LNCaP clone FGC (cell line): ENCODE measurements around the gene ZNF45.

Experiments used
- DNase-seq: peaks from one replicate; pipeline ENCODE4 v3.0.0-alpha.2; 2011; ENCODE audit warnings: low read depth
- H3K4me3 ChIP-seq: 2 replicates; pipeline ENCODE4 v1.5.1; 2011; ENCODE audit warnings: mild to moderate bottlenecking, low read depth, low read length, control low read depth
- TF ChIP-seq, protein P1 (sequence below): IDR thresholded peaks from 2 replicates; pipeline ENCODE4 v1.5.1; 2012; ENCODE audit warnings: mild to moderate bottlenecking; ENCODE audit not compliant: control insufficient read depth, insufficient read depth; ENCODE audit errors: extremely low read depth

The ZNF45 gene

DNA sequence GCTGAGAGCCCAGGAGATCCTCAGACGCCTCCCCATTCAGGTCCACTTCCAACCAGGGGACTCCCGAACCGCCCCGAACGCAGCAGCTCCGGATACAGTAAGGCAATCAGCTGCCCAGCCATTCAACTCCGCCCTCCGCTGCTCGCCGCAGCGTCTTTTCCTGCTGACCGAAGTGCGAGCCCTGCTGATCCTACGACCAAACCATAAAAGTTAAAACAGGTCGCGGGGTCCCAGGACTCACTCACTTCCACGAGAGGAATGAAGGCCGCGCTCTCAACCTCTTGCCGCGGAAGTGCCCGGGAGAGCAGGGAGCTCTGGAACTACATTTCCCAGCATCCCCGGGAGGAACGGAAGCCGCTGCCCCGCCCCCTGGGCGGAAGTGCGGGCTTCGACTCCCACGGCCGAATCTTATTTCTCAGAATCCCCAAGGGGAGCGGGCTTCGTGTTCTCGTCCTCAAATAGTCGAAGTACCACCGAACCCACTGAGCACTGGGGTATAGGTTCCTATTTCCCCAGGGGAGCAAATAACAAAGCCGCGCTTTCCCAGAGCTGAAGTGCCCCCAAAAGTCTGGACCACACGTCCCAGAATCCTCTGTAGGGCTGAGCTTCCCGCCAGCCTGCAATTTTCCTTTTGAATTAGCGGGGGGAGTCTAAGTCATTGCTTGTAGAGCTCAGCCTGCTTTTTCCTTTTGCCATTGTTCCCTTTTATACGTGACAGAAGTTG, at the start of gene ZNF45:
TSS of gene ZNF45 (minus strand) at position 298 of the 724 bp plus-strand sequence. CDS start 13,097 bp downstream, outside the sequence.
- DNase-seq: peak; percentile 54
- TF ChIP-seq, protein P1, sequence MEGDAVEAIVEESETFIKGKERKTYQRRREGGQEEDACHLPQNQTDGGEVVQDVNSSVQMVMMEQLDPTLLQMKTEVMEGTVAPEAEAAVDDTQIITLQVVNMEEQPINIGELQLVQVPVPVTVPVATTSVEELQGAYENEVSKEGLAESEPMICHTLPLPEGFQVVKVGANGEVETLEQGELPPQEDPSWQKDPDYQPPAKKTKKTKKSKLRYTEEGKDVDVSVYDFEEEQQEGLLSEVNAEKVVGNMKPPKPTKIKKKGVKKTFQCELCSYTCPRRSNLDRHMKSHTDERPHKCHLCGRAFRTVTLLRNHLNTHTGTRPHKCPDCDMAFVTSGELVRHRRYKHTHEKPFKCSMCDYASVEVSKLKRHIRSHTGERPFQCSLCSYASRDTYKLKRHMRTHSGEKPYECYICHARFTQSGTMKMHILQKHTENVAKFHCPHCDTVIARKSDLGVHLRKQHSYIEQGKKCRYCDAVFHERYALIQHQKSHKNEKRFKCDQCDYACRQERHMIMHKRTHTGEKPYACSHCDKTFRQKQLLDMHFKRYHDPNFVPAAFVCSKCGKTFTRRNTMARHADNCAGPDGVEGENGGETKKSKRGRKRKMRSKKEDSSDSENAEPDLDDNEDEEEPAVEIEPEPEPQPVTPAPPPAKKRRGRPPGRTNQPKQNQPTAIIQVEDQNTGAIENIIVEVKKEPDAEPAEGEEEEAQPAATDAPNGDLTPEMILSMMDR: no peak
- H3K4me3 ChIP-seq: peak within 1 kb of the TSS; percentile 63

DNA sequence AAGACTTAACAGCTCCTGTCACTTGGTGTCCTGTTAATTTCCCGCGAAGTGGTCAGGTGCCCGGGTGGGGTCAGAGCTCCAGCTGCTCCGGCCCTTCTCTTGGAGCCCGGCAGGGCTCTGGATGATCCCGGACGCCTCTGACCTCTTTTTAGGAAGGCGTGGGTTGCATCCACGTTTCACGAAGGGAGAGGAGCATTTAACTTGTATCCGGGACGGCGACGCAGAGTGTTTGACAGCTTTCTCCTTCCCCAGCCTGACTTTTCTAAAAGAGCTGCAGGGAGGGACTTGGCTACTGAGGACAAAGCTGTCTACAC, 49.6 kb upstream of the ZNF45 start:
- TF ChIP-seq, protein P1: no peak
- peak overlapping the region; percentile 68 for H3K4me3 ChIP-seq
- no peak for DNase-seq

DNA sequence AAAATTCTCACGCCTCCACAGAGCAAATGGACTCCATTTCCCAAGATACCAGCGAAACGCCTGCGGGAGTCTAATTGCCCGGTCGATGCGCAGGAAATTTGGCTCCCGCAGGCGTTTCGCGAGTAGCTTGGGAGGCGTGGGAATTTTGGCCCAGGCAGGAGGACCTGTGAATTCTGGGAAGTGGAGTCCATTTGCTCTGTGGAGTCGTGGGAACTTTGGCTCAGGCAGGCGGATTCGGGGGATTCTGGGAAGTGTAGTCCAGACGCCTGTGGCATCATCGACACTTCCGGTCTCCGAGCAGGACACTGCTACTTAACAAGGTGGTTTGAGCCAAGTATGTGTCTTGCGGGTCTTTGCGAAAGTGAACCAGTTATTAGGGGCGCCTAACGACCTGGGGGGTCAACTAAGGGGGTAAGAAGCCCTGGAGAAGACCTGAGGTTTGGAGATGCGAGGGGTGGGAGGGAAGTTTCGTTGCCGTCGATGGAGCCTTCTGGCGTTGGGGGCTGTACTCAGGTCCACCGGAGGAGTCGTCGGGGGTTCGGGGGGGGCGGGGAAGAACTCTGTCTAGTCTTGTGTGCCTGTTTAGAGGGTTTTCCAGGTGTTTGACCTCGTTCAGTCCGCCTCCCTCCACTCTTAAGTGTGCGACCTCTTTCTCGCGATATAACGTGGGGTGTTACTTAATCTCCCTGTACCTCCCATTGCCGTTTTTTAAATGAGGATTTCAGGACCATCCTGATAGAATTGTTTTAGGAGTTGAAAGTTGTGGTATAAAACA, 49.0 kb upstream of the ZNF45 start, which contains the start of gene ZNF155:
TSS of gene ZNF155 (plus strand) at position 277 of the 775 bp plus-strand sequence. CDS start 4,356 bp downstream, outside the sequence.
- DNase-seq: peak; percentile 93
- TF ChIP-seq, protein P1: no peak
- H3K4me3 ChIP-seq: peak within 1 kb of the TSS; percentile 68

DNA sequence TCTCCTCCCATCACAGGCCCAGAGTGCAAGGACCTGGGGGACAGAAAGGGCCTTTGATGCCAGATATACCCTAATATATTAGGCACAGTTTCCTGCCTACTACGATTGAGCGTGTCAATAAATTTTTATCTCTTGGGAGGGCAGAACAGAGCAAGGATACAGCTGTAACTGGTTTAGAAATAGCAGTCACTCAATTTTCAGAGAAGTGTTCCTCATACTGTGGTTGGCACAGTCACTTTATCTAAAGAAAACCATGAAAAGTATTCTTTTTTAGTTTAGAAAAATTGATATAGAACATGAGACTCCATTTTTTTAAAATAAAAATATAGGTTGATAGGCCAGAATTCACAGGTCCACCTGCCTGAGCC, 48.4 kb upstream of the ZNF45 start:
- DNase-seq: no peak
- H3K4me3 ChIP-seq: no peak overlapping the region

DNA sequence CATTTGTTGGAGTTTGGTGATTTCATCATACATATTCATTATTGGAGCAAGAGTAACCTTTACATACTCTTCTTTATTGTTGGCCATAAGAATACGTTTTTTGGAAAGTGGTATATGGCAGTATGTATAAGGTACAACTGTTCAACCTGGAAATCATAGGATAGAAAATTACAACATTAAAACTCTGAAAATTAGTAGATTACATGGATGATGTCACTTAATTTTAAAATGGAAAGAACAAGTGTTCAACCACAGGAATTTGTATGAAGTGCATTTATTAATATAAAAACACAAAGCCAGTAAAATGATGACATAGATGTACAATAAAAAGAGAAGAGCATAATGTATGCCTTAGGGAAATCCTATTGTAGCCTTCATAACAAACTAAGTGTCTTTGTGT, 41.6 kb upstream of the ZNF45 start:
- TF ChIP-seq, protein P1: no peak
- no peak for DNase-seq
- no peak overlapping the region for H3K4me3 ChIP-seq

More for the DNA sequence above, 48.4 kb upstream of the ZNF45 start:
- TF ChIP-seq, protein P1: no peak

DNA sequence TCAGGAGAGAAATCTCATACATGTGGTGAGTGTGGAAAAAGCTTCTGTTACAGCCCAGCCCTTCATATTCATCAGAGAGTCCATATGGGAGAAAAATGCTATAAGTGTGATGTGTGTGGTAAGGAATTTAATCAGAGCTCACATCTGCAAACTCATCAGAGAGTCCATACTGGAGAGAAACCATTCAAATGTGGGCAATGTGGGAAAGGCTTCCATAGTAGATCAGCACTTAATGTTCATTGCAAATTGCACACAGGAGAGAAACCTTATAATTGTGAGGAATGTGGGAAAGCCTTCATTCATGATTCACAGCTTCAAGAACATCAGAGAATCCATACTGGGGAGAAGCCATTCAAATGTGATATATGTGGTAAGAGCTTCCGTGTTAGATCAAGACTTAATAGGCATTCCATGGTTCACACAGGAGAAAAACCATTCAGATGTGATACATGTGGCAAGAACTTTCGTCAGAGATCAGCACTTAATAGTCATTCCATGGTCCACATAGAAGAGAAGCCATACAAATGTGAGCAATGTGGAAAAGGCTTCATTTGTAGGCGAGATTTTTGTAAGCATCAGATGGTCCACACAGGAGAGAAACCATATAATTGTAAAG, 31.1 kb upstream of the ZNF45 start:
- no peak overlapping the region for H3K4me3 ChIP-seq
- TF ChIP-seq, protein P1: no peak
- DNase-seq: no peak
